ENCODE measurements around the gene SLC2A13. TPM values are rescaled to one million over a fixed set of nuclear protein-coding genes. Genes with fewer than 3 reads are reported as not detected.
"Not testable (repeated sequence)": the region's sequence is repeated elsewhere in the genome, so short reads cannot be mapped to it uniquely, and the experiment has no call there.

The SLC2A13 gene
- total RNA-seq, 3 donors from 2014 or later, result 2.4 to 3.6 (median 3.2) TPM

GRCh38 chr12:39848218-39848617 is 257.7 kb downstream of the SLC2A13 start:
- not testable (repeated sequence) for H3K4me3 Mint-ChIP-seq; DNase-seq; H3K4me1 Mint-ChIP-seq (ENCODE audit: low read depth); ATAC-seq; H3K9me3 Mint-ChIP-seq; H3K27me3 Mint-ChIP-seq (ENCODE audit: low read depth); H3K36me3 Mint-ChIP-seq (ENCODE audit: insufficient read depth)

GRCh38 chr12:39846971-39847650 is 258.8 kb downstream of the SLC2A13 start:
- no peaks in the 10 kb centered on the region for H3K36me3 Mint-ChIP-seq (ENCODE audit: insufficient read depth)
- no peak overlapping the region for H3K4me3 Mint-ChIP-seq
- no peaks in the 10 kb centered on the region for H3K4me1 Mint-ChIP-seq (ENCODE audit: low read depth)
- peaks cover 5% of the 10 kb centered on the region for H3K9me3 Mint-ChIP-seq
- no peak for DNase-seq
- ATAC-seq, result no peak
- no peaks in the 10 kb centered on the region for H3K27me3 Mint-ChIP-seq (ENCODE audit: low read depth)

GRCh38 chr12:39846304-39846703 is 259.6 kb downstream of the SLC2A13 start:
- no peaks in the 10 kb centered on the region for H3K27me3 Mint-ChIP-seq (ENCODE audit: low read depth)
- no peaks in the 10 kb centered on the region for H3K4me1 Mint-ChIP-seq (ENCODE audit: low read depth)
- peaks cover 5% of the 10 kb centered on the region for H3K9me3 Mint-ChIP-seq
- ATAC-seq (no peak), DNase-seq (no peak)
- H3K4me3 Mint-ChIP-seq, result no peak overlapping the region
- no peaks in the 10 kb centered on the region for H3K36me3 Mint-ChIP-seq (ENCODE audit: insufficient read depth)

GRCh38 chr12:39840422-39840821 is 265.5 kb downstream of the SLC2A13 start:
- H3K27me3 Mint-ChIP-seq (ENCODE audit: low read depth), result no peaks in the 10 kb centered on the region
- H3K9me3 Mint-ChIP-seq, result no peaks in the 10 kb centered on the region
- no peaks in the 10 kb centered on the region for H3K4me1 Mint-ChIP-seq (ENCODE audit: low read depth)
- DNase-seq (no peak), ATAC-seq (no peak)
- H3K4me3 Mint-ChIP-seq, result no peak overlapping the region
- H3K36me3 Mint-ChIP-seq (ENCODE audit: insufficient read depth), result no peaks in the 10 kb centered on the region

- H3K9me3 Mint-ChIP-seq, result no peaks in the 10 kb centered on the region
- no peaks in the 10 kb centered on the region for H3K27me3 Mint-ChIP-seq (ENCODE audit: low read depth)
- H3K4me1 Mint-ChIP-seq (ENCODE audit: low read depth), result no peaks in the 10 kb centered on the region
- no peaks in the 10 kb centered on the region for H3K36me3 Mint-ChIP-seq (ENCODE audit: insufficient read depth)
- no peak overlapping the region for H3K4me3 Mint-ChIP-seq
- ATAC-seq (no peak), DNase-seq (no peak)
These were observed 266.8 kb downstream of the SLC2A13 start for GRCh38 chr12:39839072-39839471.

- DNase-seq (no peak), ATAC-seq (no peak)
- Mint-ChIP-seq H3K36me3 (ENCODE audit: insufficient read depth) (no peaks in the 10 kb centered on the region), H3K4me3 (no peak overlapping the region), H3K9me3 (no peaks in the 10 kb centered on the region), H3K4me1 (ENCODE audit: low read depth) (no peaks in the 10 kb centered on the region), H3K27me3 (ENCODE audit: low read depth) (no peaks in the 10 kb centered on the region)
These were observed 270.1 kb downstream of the SLC2A13 start for GRCh38 chr12:39835517-39836489.

- Mint-ChIP-seq H3K9me3 (peaks cover 5% of the 10 kb centered on the region), H3K36me3 (ENCODE audit: insufficient read depth) (peaks cover 5% of the 10 kb centered on the region), H3K4me3 (no peak overlapping the region), H3K4me1 (ENCODE audit: low read depth) (no peaks in the 10 kb centered on the region), H3K27me3 (ENCODE audit: low read depth) (no peaks in the 10 kb centered on the region)
- ATAC-seq (no peak), DNase-seq (no peak)
These were observed 274.1 kb downstream of the SLC2A13 start for GRCh38 chr12:39831587-39832315.

- H3K36me3 Mint-ChIP-seq (ENCODE audit: insufficient read depth), result peaks cover 5% of the 10 kb centered on the region
- H3K27me3 Mint-ChIP-seq (ENCODE audit: low read depth), result no peaks in the 10 kb centered on the region
- DNase-seq (no peak), ATAC-seq (no peak)
- H3K9me3 Mint-ChIP-seq, result peaks cover 5% of the 10 kb centered on the region
- H3K4me3 Mint-ChIP-seq, result no peak overlapping the region
- no peaks in the 10 kb centered on the region for H3K4me1 Mint-ChIP-seq (ENCODE audit: low read depth)
These were observed 274.9 kb downstream of the SLC2A13 start for GRCh38 chr12:39830852-39831520.

GRCh38 chr12:39830171-39830570 is 275.7 kb downstream of the SLC2A13 start:
- H3K4me1 Mint-ChIP-seq (ENCODE audit: low read depth), result no peaks in the 10 kb centered on the region
- H3K27me3 Mint-ChIP-seq (ENCODE audit: low read depth), result no peaks in the 10 kb centered on the region
- no peak for ATAC-seq
- peaks cover 5% of the 10 kb centered on the region for H3K36me3 Mint-ChIP-seq (ENCODE audit: insufficient read depth)
- H3K9me3 Mint-ChIP-seq, result peaks cover 5% of the 10 kb centered on the region
- H3K4me3 Mint-ChIP-seq, result no peak overlapping the region
- DNase-seq, result no peak

GRCh38 chr12:39824505-39825212 is 281.2 kb downstream of the SLC2A13 start:
- Mint-ChIP-seq H3K9me3 (peaks cover 5% of the 10 kb centered on the region), H3K27me3 (ENCODE audit: low read depth) (no peaks in the 10 kb centered on the region), H3K4me3 (no peak overlapping the region), H3K36me3 (ENCODE audit: insufficient read depth) (peaks cover 7% of the 10 kb centered on the region), H3K4me1 (ENCODE audit: low read depth) (no peaks in the 10 kb centered on the region)
- ATAC-seq (no peak), DNase-seq (no peak)

- no peaks in the 10 kb centered on the region for H3K9me3 Mint-ChIP-seq
- DNase-seq (no peak), ATAC-seq (no peak)
- H3K27me3 Mint-ChIP-seq (ENCODE audit: low read depth), result no peaks in the 10 kb centered on the region
- no peak overlapping the region for H3K4me3 Mint-ChIP-seq
- H3K36me3 Mint-ChIP-seq (ENCODE audit: insufficient read depth), result no peaks in the 10 kb centered on the region
- no peaks in the 10 kb centered on the region for H3K4me1 Mint-ChIP-seq (ENCODE audit: low read depth)
These were observed 289.2 kb downstream of the SLC2A13 start for GRCh38 chr12:39816671-39817185.

GRCh38 chr12:39815746-39816145 is 290.1 kb downstream of the SLC2A13 start:
- DNase-seq, result no peak
- Mint-ChIP-seq H3K4me3 (no peak overlapping the region), H3K9me3 (peaks cover 5% of the 10 kb centered on the region), H3K27me3 (ENCODE audit: low read depth) (no peaks in the 10 kb centered on the region), H3K4me1 (ENCODE audit: low read depth) (no peaks in the 10 kb centered on the region), H3K36me3 (ENCODE audit: insufficient read depth) (peaks cover 2% of the 10 kb centered on the region)
- no peak for ATAC-seq

GRCh38 chr12:39814626-39815025 is 291.3 kb downstream of the SLC2A13 start:
- Mint-ChIP-seq H3K4me3 (no peak overlapping the region), H3K36me3 (ENCODE audit: insufficient read depth) (peaks cover 2% of the 10 kb centered on the region), H3K9me3 (peaks cover 10% of the 10 kb centered on the region), H3K4me1 (ENCODE audit: low read depth) (no peaks in the 10 kb centered on the region), H3K27me3 (ENCODE audit: low read depth) (no peaks in the 10 kb centered on the region)
- DNase-seq, result no peak
- no peak for ATAC-seq

All from activated T-cell treated with anti-CD3 and anti-CD28 coated beads, Interleukin-2, amount 50 U/mL, for 4 hours (primary cell).